CD1c-positive myeloid dendritic cell (primary cell): ENCODE measurements around the gene ERLIN1.
A peak's percentile ranks its signal among the peaks of the same experiment; 100 is the strongest.

ENCODE experiments used
- DNase-seq: peaks from one replicate; pipeline ENCODE4 v3.0.0-alpha.2; 2016; ENCODE audit errors: extremely low spot score

The ERLIN1 gene

DNA sequence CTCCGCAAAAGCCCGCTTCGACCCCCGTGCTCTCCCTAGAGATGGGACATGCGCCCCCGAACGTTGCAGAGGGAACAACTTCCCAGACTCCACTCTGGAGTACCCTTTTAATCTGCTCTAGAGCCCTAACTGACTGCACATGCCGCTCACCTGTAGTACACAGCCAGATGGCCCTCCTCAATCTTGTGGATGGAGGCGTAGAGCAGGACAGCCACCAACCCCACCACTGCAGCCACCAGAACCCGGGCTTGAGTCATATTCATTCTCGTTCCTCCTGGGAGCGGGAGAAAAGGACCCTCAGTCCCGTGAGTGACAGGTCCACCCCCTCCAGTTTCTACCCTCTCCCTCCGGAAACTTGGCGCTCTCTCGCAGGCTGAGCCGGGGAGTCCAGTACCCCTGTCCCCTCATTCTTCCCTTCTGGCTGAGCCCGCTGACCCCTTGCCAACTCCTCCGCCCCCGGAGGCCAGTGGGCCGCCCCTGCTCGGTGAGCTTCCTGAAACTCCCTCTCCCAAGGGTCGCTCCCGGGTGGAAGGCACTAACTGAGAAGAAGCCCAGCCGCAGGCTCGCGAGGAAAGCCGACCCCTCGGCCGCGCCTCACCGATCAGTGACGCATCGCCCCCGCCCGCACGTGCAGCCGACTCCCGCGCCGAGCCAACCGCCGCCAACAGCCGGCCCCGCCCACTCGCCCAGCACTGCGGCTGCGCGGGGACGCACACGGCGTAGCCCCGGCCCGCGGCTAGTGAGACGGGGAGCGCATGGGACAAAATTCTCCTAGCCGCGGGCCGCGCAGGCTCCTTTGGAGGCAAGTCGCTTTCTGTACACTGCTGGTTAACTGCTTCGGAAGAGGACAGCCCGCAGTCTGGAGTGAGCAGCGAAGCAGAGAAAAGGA lies at the start of gene ERLIN1:
Gene ERLIN1 (minus strand): TSS at position 666 of the 889 bp plus-strand sequence. CDS start 403 bp downstream, at position 263.
- peak; percentile 97 for DNase-seq

DNA sequence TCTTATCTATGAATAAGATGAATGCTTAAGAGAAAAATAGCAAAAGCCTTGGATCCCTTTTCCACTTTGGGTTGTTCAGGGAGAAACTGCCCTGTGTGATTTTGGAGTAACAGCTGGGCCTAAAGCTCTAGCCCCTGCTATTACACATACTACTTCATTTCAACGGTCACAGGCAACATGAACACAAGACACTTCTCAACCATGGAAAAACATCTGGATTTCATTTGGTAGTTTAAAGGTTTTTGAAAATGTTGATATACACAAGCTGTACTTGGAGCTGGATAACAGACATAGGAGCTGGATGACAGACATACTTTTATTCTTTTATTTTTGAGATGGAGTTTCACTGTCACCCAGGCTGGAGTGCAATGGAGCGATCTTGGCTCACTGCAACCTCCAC lies 46.3 kb upstream of the ERLIN1 start:
- DNase-seq: no peak

DNA sequence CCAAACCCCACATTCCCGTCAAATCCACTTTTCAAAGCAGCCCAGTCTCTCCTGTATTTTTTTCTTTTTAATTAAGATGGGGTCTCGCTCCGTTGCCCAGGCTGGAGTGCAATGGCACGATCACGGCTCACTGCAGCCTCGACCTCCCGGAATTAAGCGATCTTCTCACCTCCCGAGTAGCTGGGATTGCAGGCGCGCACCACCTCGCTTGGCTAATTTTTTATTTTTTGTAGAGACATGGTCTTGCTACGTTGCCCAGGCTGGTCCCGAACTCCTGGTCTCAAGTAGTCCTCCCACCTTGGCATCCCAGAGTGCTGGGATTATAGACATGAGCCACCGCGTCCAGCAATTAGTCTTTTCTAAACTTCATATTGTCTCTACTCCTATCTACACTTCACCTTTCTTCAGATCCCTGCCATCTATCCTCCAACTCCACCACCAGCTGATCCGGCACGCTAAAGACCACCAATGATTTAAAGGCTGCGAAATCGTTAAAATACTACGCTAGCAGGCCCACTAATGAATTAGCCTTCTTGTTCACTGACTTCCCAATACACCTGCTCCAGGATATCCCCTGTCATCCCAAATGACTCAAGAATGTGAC lies 44.1 kb upstream of the ERLIN1 start:
- no peak for DNase-seq

DNA sequence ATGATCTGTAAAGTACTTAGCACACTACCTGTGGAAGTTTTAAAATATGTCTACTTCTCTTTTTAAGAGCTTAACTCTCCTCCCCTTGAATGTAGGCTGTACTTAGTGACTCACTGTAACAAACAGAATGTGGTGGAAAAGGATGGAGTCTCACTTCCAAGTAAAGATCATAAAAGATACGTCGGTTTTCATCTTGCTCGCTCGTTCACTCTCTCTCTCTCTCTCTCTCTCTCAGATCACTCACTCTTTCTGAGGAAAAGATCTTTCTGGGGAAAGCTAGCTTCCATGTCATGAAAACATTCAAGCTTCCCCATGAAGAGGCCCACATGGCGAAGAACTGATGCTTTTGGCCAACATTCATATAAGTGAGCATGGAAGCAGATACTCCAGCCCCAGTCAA lies 38.0 kb upstream of the ERLIN1 start:
- no peak for DNase-seq

DNA sequence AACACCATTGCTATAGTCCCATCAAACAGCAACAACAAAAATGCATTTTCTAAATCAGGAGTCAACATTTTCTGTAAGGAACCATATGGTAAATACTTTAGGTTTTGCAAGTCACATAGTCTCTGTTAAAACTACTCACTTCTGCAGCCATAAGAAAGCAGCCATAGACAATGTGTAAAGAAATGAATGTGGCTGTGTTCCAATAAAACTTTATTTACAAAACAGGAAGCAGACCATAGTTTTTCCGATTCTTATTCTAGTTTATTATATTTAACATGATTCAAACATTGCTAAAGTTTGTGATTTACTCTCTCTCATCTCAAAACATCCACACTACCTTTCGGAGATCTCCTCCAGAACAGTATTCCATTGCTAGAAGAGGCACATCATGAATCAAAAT lies 36.7 kb upstream of the ERLIN1 start:
- DNase-seq: no peak

DNA sequence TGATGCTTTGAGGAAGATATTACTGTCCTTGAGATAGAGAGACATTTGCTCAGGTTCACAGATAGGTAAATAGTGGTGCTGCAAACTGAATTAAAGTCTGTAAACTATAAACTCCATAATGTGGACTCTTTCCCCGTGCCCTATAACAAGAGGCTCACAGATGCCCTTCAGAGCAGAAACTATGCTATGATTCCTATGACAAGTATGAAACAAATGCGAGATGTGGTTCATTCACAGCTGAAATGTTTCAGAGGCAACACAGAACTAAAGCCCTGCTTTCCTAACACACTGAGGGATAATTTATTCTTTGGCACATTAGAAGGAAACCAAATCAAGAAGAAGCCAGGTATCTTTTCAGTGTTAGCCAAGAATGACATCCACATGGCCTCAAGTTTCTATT lies 30.2 kb upstream of the ERLIN1 start:
- no peak for DNase-seq

DNA sequence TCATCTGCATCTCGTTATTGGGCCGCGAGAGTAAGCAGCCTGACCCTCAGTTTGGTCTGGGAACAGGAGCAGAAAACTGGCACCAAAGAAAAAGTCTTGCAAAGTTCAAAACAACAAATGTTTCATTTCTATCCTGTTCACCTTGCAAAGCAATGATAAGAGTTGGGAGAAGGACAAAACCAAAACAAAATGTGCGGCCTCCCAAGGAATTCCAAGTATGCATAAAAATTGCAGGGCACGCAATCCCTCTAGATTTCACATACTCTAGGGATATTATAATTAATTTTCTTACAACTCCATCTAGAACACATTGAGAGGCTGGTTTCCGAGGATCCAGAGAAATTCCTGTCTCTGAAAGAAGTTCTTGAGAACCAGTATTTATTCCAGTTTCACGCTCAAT lies 23.5 kb upstream of the ERLIN1 start:
- DNase-seq: no peak

DNA sequence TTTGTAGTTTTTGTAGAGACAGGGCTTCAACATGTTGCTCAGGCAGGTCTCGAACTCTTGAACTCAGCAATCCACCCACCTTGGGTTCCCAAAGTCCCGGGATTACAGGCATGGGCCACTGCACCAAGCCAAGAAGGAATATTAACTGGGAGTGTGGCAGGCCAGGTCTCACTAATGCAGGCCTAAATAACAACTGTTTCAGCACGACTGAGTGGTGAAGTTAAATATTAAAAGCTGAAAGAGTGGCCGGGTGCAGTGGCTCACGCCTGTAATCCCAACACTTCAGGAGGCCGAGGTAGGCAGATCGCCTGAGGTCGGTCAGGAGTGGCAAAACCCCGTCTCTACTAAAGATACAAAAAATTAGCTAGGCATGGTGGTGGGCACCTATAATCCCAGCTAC lies 22.4 kb upstream of the ERLIN1 start:
- no peak for DNase-seq

DNA sequence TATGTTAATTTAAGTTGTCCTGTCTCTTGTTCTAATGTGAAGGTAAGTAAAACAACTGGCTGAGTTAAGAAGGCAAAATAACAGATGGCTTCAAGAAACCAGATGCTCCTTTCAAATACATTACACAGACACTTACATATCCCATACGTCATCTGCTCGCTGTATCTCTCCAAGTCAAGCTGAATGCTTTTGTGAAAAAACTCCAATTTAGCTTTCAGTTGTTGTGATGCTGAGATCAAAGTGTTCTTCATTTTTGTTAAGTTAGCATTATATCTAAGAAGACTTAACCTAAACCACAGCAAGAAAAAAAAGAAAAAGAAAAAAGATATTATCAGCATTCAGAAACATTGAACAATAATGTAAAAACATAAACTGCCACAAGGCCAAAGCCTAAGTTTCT lies 18.5 kb upstream of the ERLIN1 start:
- DNase-seq: no peak

DNA sequence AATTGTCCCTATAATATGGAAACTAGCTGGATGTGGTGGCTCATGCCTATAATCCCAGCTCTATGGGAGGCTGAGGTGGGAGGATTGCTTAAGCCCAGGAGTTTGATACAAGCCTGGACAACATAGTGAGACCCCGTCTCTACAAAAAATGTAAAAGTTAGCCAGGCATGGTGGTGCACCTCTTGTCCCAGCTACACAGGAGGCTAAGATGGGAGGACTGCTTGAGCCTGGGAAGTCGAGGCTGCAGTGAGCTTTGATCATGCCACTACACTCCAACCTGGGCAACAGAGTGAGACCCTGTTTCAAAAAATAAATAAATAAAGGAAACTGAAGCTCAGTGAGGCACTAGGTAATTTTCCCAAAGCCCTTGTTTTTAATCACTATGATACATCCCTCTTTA lies 15.7 kb upstream of the ERLIN1 start:
- no peak for DNase-seq

DNA sequence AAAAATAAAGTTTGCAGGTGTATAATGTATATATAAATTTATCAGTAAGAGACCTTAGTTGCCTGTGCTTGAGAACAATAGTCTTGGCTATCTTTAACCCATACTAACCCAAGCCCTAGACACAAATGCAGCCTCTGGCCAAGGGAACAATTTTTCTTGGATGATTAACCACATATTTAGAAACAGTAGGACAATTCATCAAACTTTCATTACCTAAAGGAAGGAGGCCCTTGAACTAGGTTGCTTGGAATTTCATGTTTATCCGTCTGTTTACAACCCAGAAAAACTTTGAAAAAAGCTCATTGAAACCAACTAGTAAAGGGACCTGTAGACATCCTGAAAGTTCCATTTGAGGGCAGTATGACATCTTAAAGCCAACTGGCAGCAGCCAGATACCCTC lies 8.9 kb upstream of the ERLIN1 start:
- DNase-seq: no peak

DNA sequence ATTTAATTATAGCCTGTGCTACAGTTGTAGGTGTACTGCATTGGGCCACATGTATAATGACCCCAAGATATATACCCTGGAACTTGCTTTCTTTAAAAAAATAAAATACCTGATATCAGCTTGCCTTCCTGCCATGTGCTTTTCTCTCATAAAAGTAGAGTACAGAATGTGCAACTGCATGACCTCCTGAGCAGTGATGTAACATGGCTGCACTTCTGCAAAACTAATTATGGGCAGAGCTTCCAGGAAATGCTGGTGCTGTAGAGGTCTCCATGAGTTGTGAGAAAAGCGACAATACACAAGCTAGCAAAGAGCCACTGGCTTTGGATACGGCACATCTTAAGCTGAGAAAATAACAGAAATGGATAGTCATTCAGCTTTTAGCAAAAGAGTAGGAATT lies 6.5 kb upstream of the ERLIN1 start:
- DNase-seq: peak; percentile 67

DNA sequence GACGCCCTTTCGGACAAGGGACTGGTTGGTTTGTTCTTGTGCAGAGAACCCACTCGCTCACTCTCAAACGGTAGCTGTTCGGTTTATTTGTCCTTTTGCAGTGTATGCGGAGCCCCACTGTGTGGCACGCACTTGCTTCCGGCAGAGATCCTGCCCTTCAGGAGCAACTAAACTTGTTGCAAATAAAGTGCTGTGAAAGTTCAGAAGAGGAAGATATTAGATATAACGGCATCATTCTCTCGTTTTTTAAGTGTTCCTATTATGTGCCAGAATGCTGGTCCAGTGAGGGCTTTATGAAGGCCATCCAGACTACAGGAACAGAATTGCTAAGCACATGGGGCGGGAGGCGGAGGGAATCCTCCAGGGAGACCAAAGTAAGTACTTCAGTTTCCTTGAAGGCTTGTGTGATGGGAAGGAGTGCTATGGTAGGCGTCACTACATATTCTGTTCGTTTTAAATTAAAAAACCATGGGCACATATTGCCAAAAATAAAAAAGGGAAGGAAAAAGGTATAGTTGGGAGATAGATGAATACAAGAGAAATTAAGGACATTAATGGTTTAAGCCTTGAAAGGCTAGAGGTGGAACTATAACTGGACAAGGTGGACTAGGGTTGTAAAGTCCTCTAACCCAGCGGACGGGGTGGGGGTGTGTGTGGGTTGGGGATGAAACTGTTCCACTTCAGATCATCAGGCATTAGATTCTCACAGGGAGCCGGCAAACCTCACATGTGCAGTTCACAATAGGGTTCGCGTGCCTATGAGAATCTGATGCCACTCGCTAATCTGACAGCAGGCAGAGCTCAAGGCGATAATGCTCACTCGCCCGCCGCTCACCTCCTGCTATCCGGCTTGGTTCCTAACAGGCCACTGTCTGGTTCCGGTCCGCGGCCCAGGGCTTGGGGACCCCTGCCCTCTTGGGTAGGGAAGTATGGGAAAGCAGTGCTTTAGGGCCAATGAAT lies 704 bp upstream of the ERLIN1 start:
- no peak for DNase-seq

DNA sequence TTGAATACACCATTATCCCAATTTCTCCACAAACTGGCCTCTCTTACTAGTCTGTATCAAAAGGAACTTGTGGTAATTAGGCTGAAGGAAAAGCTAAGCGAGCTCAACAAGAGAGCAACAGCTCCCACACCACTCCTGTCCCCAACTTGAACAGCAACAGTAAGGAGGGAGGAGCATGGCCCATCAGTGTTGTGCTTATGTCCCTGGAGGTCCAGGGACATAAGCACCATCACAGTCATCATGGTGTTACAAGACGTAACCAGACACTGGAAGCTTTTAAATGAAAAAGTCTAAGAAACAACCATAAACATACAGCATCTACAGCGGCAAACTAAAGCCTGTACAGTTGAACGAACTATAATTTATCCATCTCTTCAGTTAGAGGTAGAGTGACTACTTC lies 989 bp downstream of the ERLIN1 start:
- DNase-seq: no peak

DNA sequence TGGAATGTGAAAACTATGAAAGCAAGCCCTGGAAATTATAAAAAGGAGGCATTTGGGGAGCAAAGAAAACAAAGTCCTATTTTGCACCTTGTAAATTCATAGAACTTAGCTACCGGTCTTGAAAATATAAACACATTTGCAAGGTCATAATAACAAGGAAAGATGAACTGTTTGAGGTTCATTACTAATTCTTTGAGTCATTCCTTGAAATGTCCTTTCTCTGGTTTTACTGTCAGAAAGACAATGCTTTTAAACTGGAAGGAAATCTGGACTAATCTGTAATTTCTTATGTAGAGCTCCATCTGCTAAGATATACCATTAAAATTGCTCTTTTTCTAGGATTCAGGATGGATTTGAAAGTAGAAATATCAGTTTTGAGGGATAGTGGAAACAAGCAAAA lies 1.4 kb downstream of the ERLIN1 start:
- DNase-seq: no peak

DNA sequence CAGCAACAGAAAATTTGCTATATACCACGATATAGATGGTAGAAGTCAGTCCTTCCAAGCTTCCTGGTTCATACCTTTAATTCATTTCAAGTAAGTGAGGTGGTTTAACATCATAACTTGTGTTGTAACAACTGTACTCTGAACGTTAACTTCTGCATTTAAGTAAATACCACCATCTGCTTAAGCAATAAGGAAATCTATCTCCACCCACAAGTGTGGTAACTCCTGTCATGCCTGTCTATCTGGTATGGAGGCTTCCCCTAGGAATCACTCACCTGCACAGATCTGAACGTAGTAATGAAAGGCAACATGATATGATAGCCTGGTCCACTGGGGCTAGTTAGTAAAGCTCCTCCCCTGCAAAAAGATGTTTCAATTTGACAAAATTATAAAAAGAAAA lies 2.3 kb downstream of the ERLIN1 start:
- peak; percentile 79 for DNase-seq

DNA sequence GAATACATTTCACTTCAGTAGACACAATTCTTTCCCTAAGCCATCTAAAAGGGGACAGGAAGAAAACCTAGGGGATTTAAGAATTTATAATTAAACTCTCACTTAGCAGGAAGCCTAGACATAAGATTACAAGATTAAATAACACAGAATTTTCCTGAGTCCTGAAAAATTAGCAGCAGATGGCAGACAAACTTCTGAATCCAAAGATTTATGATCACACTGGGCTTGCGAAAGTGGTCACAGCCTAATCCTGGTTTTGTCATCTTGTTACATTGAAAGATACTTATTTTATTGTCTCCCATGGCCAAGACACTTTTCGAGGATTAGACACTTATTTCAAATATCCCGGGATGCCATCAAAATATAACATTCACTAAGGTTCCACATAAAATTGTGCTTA lies 2.9 kb downstream of the ERLIN1 start:
- no peak for DNase-seq

DNA sequence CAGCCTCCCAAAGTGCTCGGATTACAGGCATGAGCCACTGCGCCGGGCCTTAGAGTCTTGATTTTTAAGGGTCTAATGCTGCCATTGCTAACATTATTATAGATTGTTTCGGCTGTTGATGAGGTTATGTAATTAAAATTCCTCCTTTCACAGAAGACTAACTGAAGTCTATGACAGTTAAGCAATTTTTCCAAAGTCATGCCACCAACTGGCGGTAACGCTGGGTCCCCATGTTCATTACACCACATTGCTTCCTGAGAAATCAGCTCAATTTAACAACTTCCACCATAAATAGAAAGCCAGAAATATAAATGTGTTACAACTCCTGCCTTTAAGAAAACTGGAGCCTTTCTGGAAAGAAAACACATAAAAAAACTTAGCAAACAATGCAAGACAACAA lies 3.5 kb downstream of the ERLIN1 start:
- peak; percentile 42 for DNase-seq

DNA sequence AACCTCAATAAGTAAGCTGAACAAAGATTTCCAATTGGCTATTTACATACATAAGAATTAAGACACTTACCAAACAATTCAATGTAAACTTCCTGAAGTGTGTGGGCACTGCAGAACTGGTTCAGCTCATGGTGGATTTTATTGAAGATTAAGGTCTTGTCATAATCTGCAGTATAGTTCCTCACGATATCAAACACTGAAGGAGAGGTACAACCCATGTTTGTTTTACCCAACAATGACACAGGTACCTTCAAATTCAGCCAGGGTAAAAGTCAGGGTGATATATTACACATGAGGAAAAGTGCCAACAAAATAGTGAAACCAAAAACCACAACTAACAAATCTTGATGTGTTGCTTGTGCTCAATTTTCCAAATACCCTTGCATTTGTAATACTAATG lies 10.0 kb downstream of the ERLIN1 start:
- DNase-seq: no peak

DNA sequence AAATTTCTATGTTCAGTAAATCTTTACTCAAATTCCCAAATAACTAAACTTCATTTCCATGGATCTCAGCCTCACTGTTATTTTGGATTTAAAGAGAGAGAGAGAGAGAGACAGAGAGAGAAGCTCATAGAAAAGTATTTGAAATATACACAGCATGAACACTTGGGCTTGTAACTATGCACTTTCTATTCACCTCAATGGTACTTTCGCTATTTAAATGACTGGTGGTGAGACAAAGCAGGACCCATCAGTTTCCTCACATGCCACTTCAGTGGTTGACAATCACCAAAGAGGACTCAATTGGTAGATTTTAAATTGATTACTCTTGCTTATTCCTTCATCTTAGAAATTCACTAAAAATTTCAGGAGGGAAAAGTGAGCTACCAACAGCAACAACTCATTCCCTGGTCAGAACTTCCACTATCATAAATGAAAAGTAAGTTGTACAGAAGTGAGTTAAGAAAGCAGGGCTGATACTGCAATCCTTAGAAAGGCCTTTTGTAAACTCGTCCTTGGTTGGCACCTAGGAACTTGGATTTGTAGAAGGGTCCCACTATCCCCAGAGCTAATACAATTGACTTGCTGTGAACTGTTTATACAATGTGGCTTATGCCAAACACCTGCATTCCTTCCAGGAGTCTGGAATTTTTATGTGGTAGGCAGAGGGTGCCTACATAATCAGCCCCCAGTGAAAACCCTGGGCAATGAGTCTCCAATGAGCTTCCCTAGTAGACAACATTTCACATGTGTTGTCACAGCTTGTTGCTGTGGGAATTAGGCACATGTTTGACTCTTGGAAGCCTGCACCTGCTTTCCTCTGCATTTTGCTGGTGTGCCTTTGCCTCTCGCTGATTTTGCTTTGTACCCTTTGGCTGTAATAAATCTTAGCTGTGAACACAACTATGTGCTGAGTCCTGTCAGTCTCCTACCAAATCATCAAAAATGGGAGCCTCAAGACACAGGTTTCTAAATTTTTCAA lies 10.8 kb downstream of the ERLIN1 start:
- no peak for DNase-seq

DNA sequence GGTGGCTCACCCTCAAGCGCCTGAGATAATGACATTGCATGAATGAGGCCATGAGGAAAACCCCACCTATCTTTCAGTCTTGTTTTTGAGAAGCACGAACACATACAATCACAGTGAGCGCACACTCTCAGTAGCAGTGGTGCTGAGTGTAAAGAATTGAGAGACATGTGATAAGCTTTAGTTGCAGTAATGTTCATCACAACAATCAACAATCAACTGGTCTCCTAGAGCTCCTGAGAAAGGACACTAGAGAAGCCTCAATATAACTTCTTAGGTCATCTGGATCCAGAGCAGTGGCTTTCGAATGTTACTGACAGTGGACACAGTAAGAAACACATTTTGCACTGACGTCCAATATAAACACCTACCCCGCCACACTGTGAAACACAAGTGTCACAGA lies 12.8 kb downstream of the ERLIN1 start:
- no peak for DNase-seq
